Inflammatory macrophage treated with lipopolysaccharide for 1 hour (primary cell): ENCODE results near the gene NEU2.
"Not testable (repeated sequence)": the region's sequence is repeated elsewhere in the genome, so short reads cannot be mapped to it uniquely, and the experiment has no call there.

Experiments used
- DNase-seq, 2 donors: peaks; one replicate each; pipeline ENCODE4 v3.0.0-alpha.2; 2020 to 2022

NEU2 gene

GRCh38 chr2:233058717-233059546 is 26.5 kb downstream of the NEU2 start:
- no peak for DNase-seq

DNA sequence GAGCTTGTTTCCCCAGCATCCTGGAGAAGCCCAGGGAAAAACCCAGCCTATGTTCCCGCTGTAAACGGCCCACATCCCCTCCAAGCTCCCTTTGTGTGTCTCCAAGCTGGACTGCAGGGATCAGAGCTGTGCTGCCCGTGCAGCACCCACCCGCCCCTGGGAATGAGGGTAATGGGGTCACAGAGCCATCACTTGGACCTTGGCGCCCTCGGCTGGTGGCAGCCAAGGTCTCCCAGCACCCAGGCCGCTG is 27.0 kb downstream of the NEU2 start:
- DNase-seq = no peak

DNA sequence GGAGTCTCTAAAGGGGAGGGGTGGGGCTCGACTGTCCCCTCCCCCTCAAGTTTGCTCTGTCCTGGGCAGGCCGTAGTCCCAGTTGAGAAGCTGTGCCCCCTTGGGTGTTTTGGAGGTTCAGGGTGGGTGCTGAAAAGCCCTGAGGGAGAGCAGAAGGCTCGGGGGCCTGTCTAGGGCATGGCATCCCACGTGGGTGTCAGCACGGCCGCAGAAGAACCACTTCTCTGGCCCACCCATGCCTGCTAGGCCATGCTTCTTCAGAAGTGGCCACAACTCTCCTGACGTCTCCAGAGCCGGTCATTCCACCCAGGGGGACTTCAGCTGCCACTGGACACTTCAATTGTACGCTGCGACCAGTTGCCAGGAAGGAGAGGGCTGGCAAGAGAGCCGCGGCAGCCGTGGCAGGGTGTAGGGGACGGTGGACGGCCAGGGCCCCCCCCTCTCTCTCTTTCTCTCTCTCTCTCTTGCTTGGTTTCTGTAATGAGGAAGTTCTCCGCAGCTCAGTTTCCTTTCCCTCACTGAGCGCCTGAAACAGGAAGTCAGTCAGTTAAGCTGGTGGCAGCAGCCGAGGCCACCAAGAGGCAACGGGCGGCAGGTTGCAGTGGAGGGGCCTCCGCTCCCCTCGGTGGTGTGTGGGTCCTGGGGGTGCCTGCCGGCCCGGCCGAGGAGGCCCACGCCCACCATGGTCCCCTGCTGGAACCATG is 27.5 kb downstream of the NEU2 start, which contains the start of gene INPP5D:
INPP5D (plus strand) TSS at position 546 of the 704 bp plus-strand sequence; CDS start at position 683, 137 bp downstream.
- peak; percentile 77 to 82 for DNase-seq

DNA sequence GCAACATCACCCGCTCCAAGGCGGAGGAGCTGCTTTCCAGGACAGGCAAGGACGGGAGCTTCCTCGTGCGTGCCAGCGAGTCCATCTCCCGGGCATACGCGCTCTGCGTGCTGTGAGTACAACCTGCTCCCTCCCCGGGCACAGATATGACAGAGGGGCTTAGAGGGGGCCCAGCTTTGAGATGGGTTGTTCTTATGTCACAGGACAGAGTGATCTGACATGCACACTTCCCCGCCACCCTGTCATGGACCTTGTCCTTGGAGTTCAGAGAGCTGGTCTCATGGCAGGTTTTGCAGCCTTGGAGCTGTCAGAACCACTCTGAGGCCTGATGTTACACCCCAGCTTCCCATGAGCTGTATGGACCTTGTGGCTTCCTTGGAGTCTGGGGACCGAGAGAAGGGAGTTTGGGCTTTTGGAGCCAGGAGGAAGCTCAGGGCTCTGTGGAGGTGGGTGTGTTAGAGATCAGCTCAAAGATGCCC is 28.1 kb downstream of the NEU2 start:
- DNase-seq = no peak

- peak; percentile 72 to 86 for DNase-seq
These were observed 28.6 kb downstream of the NEU2 start for GRCh38 chr2:233060980-233061590.

- no peak for DNase-seq
These were observed 29.3 kb downstream of the NEU2 start for GRCh38 chr2:233061591-233062450.

DNA sequence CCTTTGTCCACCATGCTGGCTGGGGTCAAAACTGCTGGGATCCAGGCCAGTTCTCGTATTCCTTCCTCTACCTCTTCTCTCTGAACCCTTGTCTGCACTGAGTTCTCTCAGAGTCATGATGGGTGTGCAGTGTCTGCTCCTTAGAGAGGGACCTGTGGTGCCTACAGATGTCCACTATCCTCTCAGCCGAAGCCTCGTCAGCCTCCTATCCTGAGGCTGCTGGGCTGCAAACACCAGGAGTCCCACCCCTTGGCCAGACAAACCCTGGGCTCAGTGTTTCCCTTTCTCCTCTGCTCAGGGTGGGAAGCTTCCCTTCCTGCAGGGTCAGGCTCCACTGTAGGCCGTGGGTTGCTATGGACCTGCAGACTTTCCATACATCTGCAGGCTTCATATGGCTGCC is 30.0 kb downstream of the NEU2 start:
- DNase-seq = no peak

DNA sequence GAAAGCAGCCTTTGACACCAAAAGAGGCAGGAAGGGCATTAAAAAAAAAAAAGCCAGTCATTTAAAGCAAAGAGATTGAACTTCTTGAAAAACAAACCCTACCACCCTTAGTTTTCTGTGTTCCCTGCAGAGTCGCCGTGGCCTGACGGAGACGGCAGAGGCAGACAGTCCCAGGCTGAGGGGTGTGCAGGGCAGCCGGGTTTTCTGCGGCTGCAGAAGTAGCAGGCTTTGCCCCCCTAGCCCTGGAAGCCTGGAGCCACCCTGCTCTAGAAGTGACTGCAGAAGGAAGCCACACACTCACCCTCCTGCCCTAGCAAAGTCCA is 30.4 kb downstream of the NEU2 start:
- DNase-seq = no peak

DNA sequence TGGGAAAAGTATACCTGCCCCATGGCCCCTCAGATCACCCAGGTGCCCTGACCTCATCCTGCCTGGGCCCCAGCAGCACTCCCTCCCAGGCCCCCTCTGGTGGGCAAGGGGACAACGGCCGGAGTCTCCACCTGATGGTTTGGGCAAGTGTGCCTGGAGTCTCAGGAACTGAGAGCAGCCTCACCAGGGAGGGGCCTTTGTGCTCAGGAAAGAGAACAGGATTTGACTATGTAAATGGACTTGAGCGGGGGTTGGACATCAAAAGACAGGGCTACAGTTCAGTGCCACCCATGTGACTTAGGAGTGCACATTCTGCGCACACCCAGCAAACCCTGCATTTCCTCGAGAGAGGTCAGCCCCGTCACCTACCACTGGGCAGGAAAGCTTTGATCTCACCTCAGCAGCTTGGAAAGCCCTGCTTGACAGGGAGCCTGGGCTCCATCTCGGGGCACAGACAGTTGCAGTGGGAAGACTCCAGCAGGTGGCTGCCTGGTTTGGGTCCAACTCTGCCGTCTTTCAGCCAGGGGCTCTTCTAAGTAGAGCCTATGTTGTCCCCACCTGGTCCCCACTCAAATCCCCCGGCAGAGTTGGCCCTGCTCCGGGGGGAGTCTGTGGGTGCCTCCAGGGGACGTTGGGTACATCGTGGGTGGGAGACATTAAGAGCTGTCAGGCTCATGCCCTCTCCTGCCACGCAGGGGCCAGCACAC is 30.9 kb downstream of the NEU2 start:
- no peak for DNase-seq

- DNase-seq = no peak
These were observed 31.5 kb downstream of the NEU2 start for GRCh38 chr2:233063976-233064411.

GRCh38 chr2:233064530-233065199 is 32.2 kb downstream of the NEU2 start:
- no peak for DNase-seq

DNA sequence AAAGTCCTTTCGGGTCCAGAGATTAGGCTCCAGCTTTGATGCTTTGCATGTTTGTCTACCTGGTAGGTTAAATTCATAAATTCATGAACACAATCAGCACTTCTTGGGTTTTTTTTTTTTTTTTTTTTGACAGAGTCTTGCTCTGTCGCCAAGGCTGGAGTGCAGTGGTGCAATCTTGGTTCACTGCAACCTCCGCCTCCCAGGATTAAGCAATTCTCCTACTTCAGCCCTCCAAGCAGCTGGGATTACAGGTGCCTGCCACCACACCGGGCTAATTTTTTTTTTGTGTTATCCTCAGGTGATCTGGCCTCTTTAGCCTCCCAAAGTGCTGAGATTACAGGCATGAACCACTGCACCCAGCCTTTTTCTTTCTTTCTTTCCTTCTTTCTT is 32.7 kb downstream of the NEU2 start:
- DNase-seq = not testable (repeated sequence)

GRCh38 chr2:233065954-233066470 is 33.5 kb downstream of the NEU2 start:
- no peak for DNase-seq

GRCh38 chr2:233068762-233069418 is 36.4 kb downstream of the NEU2 start:
- DNase-seq = no peak

GRCh38 chr2:233072838-233073237 is 40.4 kb downstream of the NEU2 start:
- DNase-seq = no peak

DNA sequence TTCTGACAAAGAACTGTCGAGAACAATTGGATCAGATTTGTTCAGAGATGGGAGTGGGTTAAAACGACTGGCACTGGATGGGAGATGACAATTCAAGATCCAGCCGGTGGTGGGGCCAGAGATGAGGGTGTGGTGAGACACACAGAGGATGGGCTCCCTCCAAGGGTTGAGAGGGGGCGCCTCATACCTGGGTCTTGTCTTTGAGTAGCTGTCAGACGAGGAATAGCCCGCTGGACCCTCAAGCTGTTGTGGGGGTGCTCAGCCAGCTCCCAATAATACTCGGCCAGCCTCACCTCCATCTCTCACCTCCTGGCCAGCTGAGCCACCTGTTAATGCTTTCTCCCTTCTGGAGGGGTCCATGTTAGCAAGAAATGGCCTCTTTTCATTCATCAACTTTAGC is 41.6 kb downstream of the NEU2 start:
- no peak for DNase-seq

- no peak for DNase-seq
These were observed 42.9 kb downstream of the NEU2 start for GRCh38 chr2:233075141-233075965.

DNA sequence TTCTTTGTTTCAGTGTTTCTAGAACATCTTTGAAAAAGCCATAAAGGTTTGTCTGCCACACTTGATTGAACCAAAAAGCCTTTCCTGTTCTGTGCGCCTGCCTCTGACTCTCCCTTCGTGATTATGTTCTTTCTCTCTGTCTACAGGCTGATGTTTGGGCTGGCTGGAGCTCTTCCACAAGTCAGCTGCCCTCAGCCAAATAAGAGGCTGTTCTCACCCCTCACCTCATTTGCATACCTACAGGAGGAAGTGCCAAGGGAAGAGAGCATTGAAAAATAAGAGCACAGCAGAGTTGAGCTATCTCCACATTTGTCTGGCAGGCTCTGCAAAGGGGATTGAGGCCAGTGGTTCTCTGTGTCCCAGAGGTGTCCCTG is 43.5 kb downstream of the NEU2 start:
- DNase-seq = peak; percentile 59 to 65

DNA sequence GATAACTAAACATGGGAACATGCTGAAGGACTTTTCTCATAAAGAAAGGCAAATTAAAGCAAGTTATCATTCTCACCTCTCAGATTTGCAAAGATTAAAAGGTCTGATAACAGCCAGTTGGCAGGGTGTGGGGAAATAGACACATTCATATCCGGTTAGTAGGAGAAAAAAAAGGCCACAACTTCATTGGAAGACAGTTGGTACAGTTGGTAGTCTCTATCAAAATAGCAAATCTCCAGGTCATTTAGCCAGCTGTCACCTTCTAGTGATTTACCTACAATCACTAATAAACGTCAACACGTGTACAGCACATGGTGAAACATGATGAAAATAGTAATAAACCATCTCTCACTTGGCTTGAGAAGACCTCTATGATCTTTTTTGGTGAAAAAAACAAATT is 44.3 kb downstream of the NEU2 start:
- DNase-seq = no peak

GRCh38 chr2:233079473-233079877 is 47.0 kb downstream of the NEU2 start:
- DNase-seq = no peak
